Measurements from ENCODE around the gene NPIPA1. TPM values are rescaled to one million over a fixed set of nuclear protein-coding genes. Genes with fewer than 3 reads are reported as not detected.
"Not testable (repeated sequence)": the region's sequence is repeated elsewhere in the genome, so short reads cannot be mapped to it uniquely, and the experiment has no call there.

NPIPA1 gene
- total RNA-seq, 1 donor from 2014 or later = 122 TPM

GRCh38 chr16:14922968-14923367 is 14.3 kb upstream of the NPIPA1 start:
- DNase-seq = peak; percentile 52
- H3K4me3 Mint-ChIP-seq; H3K9me3 Mint-ChIP-seq; H3K36me3 Mint-ChIP-seq (ENCODE audit: low read depth); intact Hi-C loops (cut with micrococcal nuclease); H3K4me1 Mint-ChIP-seq; H3K27ac Mint-ChIP-seq; H3K27me3 Mint-ChIP-seq: not testable (repeated sequence)

DNA sequence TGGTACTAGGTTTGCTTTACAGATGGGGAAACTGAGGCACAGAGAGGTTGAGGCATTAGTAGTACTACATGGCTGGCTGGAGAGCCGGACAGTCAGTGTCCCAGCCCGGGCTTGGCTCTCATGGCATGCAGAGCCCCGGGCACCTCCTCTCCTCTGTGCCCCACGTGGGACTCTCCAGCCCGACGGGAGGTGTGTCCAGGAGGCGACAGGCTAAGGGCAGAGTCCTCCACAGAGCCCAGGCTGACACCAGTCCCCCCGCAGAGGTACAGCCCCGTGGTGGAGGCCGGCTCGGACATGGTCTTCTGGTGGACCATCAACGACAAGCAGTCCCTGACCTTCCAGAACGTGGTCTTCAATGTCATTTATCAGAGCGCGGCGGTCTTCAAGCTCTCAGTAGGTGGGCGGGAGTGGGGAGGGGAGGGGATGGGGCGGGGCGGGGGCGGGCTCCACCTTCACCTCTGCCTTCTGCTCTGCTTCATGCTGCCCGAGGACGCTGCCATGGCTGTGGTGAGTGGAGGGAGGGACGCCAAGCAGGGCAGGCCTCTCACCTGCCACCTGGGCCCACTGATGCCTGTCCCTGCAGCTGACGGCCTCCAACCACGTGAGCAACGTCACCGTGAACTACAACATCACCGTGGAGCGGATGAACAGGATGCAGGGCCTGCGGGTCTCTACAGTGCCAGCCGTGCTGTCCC is 13.7 kb upstream of the NPIPA1 start:
- intact Hi-C loops (cut with micrococcal nuclease); H3K9me3 Mint-ChIP-seq; H3K4me3 Mint-ChIP-seq; H3K36me3 Mint-ChIP-seq (ENCODE audit: low read depth); H3K4me1 Mint-ChIP-seq; H3K27me3 Mint-ChIP-seq; H3K27ac Mint-ChIP-seq: not testable (repeated sequence)
- peak; percentile 53 for DNase-seq

DNA sequence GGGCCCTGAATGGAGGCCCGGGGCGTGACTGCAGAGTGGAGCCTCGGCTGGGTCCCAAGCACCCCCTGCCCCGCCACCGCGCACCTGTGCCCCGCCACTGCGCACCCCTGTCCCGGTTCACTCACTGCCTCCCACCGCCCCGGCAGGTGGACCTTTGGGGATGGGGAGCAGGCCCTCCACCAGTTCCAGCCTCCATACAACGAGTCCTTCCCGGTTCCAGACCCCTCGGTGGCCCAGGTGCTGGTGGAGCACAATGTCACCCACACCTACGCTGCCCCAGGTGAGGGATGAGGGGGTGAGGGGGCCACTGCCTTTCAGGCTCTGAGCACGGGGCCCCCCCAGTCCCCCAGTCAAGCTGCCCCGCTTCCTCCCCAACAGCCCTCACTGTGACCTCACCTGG is 12.9 kb upstream of the NPIPA1 start:
- H3K36me3 Mint-ChIP-seq (ENCODE audit: low read depth); H3K27me3 Mint-ChIP-seq; H3K4me1 Mint-ChIP-seq; H3K9me3 Mint-ChIP-seq; H3K27ac Mint-ChIP-seq; H3K4me3 Mint-ChIP-seq; intact Hi-C loops (cut with micrococcal nuclease): not testable (repeated sequence)
- DNase-seq = peak; percentile 37

GRCh38 chr16:14924982-14925381 is 12.3 kb upstream of the NPIPA1 start:
- H3K27ac Mint-ChIP-seq; H3K36me3 Mint-ChIP-seq (ENCODE audit: low read depth); H3K4me1 Mint-ChIP-seq; H3K4me3 Mint-ChIP-seq; H3K9me3 Mint-ChIP-seq; intact Hi-C loops (cut with micrococcal nuclease); H3K27me3 Mint-ChIP-seq: not testable (repeated sequence)
- peak; percentile 38 for DNase-seq

DNA sequence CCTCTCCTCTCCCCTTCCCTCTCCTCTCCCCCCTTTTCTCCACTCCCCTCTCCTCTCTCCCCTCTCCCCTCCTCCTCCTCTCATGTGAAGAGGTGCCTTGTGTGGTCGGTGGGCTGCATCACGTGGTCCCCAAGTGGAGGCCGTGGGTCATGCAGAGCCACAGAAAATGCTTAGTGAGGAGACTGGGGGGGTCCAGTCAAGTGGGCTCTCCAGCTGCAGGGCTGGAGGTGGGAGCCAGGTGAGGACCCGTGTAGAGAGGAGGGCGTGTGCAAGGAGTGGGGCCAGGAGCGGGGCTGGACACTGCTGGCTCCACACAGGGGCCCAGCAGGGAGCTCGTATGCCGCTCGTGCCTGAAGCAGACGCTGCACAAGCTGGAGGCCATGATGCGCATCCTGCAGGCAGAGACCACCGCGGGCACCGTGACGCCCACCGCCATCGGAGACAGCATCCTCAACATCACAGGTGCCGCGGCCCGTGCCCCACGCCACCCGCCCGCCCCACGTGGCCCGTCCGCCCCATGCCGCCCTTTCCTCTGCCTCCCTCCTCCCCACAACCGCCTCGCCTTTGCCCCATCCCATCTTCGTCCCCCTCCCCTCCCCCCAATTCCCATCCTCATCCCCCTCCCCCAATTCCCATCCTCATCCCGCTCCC is 9.1 kb upstream of the NPIPA1 start:
- intact Hi-C loops (cut with micrococcal nuclease); H3K36me3 Mint-ChIP-seq (ENCODE audit: low read depth); H3K27ac Mint-ChIP-seq; H3K4me1 Mint-ChIP-seq; H3K9me3 Mint-ChIP-seq; H3K27me3 Mint-ChIP-seq; H3K4me3 Mint-ChIP-seq: not testable (repeated sequence)
- peak; percentile 58 for DNase-seq

DNA sequence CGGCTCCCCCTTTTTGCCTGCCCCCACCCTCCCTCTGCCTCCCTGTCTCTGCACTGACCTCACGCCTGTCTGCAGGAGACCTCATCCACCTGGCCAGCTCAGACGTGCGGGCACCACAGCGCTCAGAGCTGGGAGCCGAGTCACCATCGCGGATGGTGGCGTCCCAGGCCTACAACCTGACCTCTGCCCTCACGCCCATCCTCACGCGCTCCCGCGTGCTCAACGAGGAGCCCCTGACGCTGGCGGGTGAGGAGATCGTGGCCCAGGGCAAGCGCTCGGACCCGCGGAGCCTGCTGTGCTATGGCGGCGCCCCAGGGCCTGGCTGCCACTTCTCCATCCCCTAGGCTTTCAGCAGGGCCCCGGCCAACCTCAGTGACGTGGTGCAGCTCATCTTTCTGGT is 8.1 kb upstream of the NPIPA1 start:
- DNase-seq; H3K4me3 Mint-ChIP-seq; H3K27me3 Mint-ChIP-seq; H3K9me3 Mint-ChIP-seq; H3K27ac Mint-ChIP-seq; H3K4me1 Mint-ChIP-seq; intact Hi-C loops (cut with micrococcal nuclease); H3K36me3 Mint-ChIP-seq (ENCODE audit: low read depth): not testable (repeated sequence)

GRCh38 chr16:14930246-14930645 is 7.0 kb upstream of the NPIPA1 start:
- H3K4me1 Mint-ChIP-seq; H3K4me3 Mint-ChIP-seq; DNase-seq; H3K9me3 Mint-ChIP-seq; H3K27me3 Mint-ChIP-seq; H3K27ac Mint-ChIP-seq; intact Hi-C loops (cut with micrococcal nuclease); H3K36me3 Mint-ChIP-seq (ENCODE audit: low read depth): not testable (repeated sequence)

DNA sequence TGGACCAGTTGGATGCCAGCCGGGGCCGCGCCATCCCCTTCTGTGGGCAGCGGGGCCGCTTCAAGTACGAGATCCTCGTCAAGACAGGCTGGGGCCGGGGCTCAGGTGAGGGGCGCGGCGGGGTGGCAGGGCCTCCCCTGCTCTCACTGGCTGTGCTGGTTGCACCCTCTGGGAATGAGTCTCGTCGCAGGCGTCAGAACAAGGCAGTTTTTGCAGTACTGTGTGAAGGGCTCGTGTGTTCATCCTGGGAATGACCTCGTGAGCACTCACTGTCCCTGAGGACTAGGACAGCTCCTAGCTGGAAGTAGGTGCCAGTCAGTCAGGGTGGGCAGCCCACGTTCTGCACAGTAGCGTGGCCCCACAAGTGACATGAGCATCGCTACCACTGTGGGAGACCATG is 6.3 kb upstream of the NPIPA1 start:
- intact Hi-C loops (cut with micrococcal nuclease); DNase-seq; H3K36me3 Mint-ChIP-seq (ENCODE audit: low read depth); H3K4me3 Mint-ChIP-seq; H3K27ac Mint-ChIP-seq; H3K27me3 Mint-ChIP-seq; H3K4me1 Mint-ChIP-seq; H3K9me3 Mint-ChIP-seq: not testable (repeated sequence)

DNA sequence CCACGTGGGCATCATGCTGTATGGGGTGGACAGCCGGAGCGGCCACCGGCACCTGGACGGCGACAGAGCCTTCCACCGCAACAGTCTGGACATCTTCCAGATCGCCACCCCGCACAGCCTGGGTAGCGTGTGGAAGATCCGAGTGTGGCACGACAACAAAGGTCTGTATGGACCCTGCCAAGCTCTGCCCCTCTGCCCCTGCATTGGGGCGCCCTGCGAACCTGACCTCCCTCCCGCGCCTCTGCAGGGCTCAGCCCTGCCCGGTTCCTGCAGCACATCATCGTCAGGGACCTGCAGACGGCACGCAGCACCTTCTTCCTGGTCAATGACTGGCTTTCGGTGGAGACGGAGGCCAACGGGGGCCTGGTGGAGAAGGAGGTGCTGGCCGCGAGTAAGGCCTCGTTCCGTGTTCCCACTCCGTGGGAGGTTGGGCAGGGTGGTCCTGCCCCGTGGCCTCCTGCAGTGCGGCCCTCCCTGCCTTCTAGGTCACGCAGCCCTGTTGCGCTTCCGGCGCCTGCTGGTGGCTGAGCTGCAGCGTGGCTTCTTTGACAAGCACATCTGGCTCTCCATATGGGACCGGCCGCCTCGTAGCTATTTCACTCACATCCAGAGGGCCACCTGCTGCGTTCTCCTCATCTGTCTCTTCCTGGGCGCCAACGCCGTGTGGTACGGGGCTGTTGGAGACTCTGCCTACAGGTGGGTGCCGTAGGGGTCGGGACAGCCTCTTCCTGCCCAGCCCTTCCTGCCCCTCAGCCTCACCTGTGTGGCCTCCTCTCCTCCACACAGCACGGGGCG is 4.5 kb upstream of the NPIPA1 start:
- H3K36me3 Mint-ChIP-seq (ENCODE audit: low read depth); H3K9me3 Mint-ChIP-seq; H3K4me3 Mint-ChIP-seq; H3K4me1 Mint-ChIP-seq; intact Hi-C loops (cut with micrococcal nuclease); H3K27me3 Mint-ChIP-seq; H3K27ac Mint-ChIP-seq: not testable (repeated sequence)
- DNase-seq = peak; percentile 52

DNA sequence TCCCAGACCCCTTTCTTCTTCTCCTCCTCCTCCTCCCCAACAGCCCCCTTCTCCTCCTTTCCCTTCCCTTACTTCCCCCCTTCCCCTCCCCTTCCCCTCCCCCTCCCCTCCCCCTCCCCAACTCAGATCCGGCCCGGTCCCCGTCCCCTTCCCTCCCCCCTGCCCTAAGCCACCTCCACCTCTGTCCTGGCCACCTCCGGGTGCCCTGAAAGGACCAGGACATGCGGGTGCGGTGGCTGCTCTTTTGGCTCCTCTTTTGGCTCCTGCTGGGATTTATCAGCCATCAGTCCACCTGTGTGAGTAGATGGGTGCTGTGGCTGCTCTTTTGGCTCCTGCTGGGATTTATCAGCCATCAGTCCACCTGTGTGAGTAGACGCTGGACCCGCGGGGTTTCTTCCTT is 751 bp downstream of the NPIPA1 start:
- H3K27ac Mint-ChIP-seq; DNase-seq; H3K4me3 Mint-ChIP-seq; H3K4me1 Mint-ChIP-seq; H3K36me3 Mint-ChIP-seq (ENCODE audit: low read depth); H3K9me3 Mint-ChIP-seq; H3K27me3 Mint-ChIP-seq; intact Hi-C loops (cut with micrococcal nuclease): not testable (repeated sequence)

DNA sequence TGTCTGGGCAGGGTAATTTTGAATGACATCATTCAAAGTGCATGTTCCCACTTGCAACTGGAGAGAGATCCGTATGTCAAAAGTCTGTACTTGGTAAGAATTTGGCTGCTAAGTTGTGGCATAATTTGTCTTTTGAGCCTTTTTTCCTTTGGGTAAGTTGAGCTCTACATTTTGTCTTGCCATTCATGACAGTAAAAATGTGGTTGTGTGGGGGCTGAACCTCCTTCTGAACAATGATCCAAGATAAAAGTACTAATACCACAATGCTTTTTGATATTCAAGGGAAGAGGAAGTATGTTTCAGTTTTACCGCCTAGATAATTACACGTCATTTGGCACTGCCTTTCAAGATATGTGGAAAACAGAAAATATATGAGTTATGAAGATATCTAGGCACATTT is 5.4 kb downstream of the NPIPA1 start:
- H3K4me3 Mint-ChIP-seq = not testable (repeated sequence)
- DNase-seq = peak; percentile 59

GRCh38 chr16:14955546-14956231 is 18.4 kb downstream of the NPIPA1 start:
- intact Hi-C loops (cut with micrococcal nuclease) = no loop called here
- Mint-ChIP-seq H3K27ac (no peak overlapping the region), H3K4me3 (no peak overlapping the region)

More for the DNA sequence above, 5.4 kb downstream of the NPIPA1 start:
- H3K27me3 Mint-ChIP-seq; H3K4me1 Mint-ChIP-seq; intact Hi-C loops (cut with micrococcal nuclease); H3K27ac Mint-ChIP-seq; H3K36me3 Mint-ChIP-seq (ENCODE audit: low read depth); H3K9me3 Mint-ChIP-seq: not testable (repeated sequence)

DNA sequence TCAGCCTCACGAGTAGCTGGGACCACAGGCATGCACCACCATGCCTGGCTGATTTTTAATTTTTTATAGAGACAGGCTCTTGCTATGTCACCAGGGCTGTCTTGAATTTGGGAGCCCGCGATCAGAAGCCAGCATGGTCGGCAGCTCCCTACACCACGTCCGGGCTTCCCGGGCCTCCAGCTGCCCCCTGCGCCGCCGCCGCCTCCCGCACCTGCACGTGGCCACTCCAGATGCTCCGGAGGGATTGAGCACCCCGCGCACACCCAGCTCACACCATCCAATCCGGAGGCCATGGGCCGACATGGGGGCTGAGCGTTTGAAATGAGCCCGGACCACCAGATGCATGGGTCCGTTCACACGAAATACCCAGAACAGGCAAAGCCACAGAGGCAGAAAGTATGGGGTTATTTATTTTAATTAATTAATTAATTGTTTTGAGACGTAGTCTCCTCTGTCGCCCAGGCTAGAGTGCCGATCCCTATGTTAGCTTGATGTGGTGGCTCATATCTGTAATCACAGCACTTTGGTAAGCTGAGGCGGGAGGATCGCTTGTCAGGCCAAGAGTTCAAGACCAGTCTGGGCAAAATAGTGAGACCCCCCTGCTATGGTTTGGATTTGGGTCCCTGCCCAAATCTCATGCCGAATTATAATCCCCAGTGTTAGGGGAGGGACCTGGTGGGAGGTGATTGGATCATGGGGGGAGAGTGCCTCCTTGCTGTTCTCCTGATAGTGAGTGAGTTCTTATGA is 20.5 kb downstream of the NPIPA1 start:
- no peak for DNase-seq
- Mint-ChIP-seq H3K4me3 (no peak overlapping the region), H3K36me3 (ENCODE audit: low read depth) (no peaks in the 10 kb centered on the region), H3K27ac (no peak overlapping the region), H3K27me3 (peaks cover 11% of the 10 kb centered on the region), H3K4me1 (no peaks in the 10 kb centered on the region), H3K9me3 (no peaks in the 10 kb centered on the region)
- intact Hi-C loops (cut with micrococcal nuclease) = no loop called here

More at GRCh38 chr16:14955546-14956231, 18.4 kb downstream of the NPIPA1 start:
- H3K36me3 Mint-ChIP-seq (ENCODE audit: low read depth) = no peaks in the 10 kb centered on the region
- no peaks in the 10 kb centered on the region for H3K4me1 Mint-ChIP-seq
- no peaks in the 10 kb centered on the region for H3K9me3 Mint-ChIP-seq
- H3K27me3 Mint-ChIP-seq = peaks cover 4% of the 10 kb centered on the region
- no peak for DNase-seq

- intact Hi-C loops (cut with micrococcal nuclease) = no loop called here
- DNase-seq = no peak
- H3K27me3 Mint-ChIP-seq = peaks cover 12% of the 10 kb centered on the region
- no peak overlapping the region for H3K27ac Mint-ChIP-seq
- H3K4me1 Mint-ChIP-seq = no peaks in the 10 kb centered on the region
- no peaks in the 10 kb centered on the region for H3K9me3 Mint-ChIP-seq
- no peaks in the 10 kb centered on the region for H3K36me3 Mint-ChIP-seq (ENCODE audit: low read depth)
- H3K4me3 Mint-ChIP-seq = no peak overlapping the region
These were observed 21.0 kb downstream of the NPIPA1 start for GRCh38 chr16:14958323-14958600.

Measured in activated CD4-positive, alpha-beta T cell treated with anti-CD3 and anti-CD28 coated beads, Interleukin-2, amount 10 ng/mL, durations not matched to agents 24 days and 14 days (primary cell).